Kasumi-1 (cell line): ENCODE data around the gene LDB2.

Source experiments
- DNase-seq, 2 experiments: peaks; one replicate each; lab custom pipeline; 2025; lab: John Stamatoyannopoulos, UW

LDB2 gene

DNA sequence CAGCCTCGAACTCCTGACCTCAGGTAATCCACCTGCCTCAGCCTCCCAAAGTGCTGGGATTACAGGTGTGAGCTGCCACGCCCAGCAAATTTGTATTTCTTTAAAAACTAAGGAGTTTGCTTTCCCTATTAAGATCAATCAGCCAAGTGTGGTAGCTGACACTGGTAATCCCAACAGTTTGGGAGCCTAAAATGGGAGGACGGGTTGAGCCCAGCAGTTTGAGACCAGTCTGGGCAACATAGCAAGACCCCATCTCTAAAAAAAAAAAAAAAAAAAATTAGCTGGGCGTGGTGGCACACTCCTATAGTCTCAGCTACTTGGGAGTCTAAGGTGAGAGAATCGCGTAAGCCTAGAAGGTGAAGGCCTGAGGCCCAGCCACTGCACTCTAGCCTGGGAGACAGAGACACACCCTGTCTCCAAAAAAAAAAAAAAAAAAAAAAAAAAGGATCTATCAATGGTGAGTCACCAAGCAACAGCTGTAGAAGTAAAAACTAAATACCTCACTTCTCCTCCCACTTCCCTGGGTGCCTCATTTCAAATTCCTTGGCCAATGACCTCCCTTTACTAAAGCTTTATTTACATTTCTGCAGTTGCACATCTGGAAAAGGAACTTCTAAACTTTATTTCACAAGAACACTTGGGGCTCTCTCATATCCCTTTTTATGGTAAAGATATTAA is 54.5 kb downstream of the LDB2 start:
- no peak for DNase-seq

DNA sequence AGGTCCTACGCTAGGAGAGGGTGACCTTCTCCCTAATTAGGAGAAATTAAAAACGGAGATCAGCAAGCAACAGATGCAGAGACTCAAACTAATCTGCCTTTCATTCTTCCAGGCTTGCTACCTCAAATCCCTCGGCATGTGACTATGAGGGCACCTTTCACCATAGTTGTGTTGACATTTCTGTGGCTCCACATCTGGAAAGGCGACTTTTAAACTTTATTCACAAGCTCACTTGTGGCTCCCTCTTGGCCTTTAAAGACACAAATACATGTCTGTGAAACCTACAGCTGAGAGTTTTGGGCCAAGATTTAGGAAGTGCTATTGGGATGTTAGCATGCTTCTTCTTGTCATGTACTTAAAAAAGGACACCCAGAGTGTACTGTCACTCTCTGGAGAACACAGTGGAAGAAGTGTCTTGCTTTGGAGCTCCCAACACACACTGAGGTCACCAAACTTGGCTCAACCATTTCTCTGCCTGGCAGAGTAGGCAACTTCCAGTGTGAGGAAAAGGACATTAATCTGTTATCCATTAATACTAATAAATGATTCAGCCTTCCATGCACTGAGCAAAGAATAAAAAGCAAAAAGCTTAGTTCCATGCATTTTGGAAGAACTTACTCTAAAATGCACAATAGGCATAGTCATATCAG is 60.1 kb downstream of the LDB2 start:
- DNase-seq = no peak

DNA sequence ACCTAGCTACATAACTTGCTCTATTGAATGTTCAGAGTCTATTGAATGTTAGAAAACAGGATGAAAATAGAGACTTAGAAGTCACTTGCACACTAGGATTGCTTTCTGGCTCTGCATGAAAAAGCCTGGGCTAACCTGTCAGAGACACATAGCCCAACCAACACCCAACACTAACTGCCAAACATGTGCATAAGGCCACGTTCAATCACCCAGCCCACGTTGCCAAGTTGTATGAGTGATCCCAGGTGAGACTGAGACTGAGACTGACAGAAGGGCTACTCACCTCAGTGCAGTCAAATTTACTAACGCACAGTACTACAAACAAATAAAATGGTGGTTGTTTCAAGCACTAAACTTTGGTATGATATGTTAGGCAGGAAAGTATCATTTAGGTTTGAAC is 61.0 kb downstream of the LDB2 start:
- no peak for DNase-seq

DNA sequence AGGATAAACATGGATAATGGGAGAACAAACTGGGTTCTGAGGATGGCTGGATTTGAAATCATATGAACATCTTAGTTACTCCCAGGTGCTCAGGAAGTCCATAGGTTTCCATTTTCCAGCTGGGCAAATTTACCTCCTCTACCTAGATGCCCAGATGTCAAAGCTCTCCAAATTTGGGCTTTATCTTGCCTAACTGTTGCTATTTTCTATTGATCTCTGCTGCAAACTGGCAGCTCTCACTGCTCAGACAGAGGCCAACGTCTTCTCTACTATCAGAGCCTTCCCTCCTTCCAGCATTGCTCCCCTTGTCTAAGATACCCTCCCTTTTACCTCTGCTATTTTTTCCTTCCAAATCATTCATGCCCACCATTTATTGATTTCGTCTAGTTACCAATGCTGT is 62.1 kb downstream of the LDB2 start:
- no peak for DNase-seq

DNA sequence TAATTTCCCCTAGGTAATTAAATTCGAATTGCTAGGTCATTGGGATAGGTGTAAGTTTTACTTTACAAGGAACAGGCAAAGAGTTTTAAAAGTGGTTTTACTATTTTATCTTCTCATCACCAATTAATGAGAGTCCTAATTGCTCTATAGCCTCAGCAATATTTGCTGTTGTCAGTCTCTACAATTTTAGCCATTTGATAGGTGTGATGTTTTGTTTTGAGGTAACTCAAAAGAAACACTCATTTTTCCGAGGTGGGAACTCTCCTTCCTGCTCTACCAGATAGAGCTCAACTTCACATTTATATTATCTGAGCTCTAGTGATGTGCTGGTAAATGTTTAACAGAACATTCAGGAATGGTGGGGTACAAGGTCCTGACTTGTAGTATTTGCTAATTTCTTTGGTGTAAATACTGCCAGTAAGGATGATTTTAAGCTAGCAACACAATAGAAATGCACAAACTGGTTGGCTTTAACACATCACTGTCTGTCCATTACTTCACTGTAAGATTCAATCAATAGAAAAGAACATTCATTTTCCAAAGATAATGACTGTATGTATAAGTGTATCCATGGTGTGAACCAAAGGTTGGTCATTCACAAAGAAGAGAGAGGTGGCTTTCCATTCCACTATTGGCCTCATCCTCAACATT is 62.7 kb downstream of the LDB2 start:
- no peak for DNase-seq

DNA sequence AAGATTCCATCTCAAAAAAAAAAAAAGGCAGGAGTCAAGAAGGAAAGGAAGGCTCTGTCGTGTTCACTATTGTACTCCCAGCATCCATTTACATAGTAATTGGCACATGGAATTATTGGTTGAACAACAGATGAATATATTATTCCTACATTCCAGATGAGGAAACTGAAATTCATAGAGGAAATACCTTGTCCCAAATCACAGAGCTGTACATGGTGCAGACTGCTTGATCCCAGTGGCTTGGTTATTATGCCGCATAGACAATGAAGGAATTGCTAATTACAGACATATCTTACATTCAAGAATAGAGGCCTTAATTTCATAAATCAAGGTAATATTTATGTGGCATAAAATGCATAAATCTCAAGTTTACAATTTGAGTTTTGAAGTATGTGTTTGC is 63.6 kb downstream of the LDB2 start:
- no peak for DNase-seq

DNA sequence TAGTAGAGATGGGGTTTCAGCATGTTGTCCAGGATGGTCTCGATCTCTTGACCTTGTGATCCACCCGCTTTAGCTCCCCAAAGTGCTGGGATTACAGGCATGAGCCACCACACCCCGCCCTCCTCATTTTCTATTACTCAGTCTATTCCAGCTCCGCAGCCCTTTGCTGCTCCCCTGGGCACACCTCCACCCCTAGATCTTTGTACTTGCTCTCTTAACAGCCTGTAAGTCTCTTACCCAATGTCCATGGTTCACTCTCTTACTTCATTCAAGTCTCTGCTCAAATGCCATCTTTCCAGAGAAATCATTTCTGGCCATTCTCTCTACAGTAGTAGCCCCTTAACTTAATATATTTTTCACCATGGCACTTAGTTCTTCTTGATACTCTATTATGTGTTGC is 64.7 kb downstream of the LDB2 start:
- no peak for DNase-seq

DNA sequence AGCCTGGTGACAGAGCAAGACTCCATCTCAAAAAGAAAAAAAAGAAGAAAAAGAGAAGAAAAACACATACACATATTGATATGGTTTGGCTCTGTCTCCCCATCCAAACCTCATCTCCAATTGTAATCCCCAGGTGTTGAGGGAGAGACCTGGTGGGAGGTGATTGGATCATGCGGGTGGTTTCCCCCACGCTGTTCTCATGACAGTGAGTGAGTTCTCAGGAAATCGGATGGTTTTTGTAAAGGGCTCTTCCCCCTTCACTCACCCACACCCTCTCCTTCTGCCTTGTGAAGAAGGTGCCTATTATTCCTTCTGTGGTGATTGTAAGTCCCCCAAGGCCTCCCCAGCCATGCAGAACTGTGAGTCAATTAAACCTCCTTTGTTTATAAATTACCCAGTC is 68.4 kb downstream of the LDB2 start:
- no peak for DNase-seq

DNA sequence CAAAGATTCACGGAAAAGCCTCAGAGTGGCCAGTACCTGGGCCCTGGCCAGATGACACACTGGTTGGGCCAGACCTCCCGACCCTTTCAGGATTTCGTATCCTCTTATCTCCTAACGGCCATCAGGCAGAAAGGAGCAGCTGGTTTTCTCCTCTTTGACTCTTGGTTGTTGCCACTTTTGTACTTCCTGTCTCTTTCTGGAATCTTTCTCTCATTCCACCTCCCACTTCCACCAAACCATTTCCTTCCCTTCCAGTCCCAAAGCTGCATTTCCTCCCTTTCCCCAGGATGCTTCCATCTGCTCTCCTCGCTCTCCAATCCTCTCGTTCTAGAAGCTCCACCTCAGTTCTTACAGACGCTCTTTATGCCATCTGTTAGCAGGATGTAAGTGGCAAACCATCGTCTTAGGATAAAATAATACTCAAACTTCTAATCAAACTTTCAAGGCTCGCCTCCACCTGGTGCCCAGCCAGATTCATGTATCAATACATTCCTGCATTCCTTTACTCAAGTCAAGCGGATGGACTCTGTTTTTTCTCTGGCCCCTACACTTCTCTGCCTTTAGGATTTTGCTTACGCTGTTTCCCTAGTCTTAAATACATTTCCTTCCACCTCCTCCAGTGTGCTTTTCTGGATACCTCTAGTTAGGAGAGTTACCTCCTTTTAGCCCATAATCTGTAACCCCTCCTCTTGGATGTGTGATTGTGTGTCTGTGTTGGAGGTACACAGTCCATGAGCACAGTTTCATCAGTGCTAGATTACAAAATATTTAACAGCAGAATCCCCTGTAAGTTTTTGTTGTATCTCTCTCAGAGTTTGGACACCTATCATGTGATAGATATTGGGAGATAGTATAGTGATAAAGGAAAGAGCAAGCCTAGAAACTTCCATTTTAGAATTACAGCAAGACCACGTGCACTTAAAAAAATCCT is 70.4 kb downstream of the LDB2 start:
- no peak for DNase-seq

DNA sequence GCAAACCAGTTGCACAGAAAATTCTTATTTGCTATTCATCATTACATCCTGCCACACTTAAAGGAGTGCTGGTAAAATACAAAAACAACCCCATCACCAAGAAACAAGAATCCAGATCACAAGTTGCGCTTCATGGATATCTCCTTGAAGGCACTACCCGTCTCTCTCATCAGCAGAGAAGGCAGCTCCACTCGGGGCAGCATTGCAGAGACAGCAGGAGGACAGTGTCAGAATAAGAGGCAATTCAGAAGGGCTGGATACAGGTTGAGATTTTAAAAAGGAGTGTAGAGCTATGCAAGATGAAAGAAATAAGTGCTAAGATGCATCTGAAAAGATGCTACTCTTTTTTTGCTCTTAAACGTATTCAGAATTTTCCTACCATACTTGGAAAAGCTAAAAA is 71.4 kb downstream of the LDB2 start:
- DNase-seq = no peak

DNA sequence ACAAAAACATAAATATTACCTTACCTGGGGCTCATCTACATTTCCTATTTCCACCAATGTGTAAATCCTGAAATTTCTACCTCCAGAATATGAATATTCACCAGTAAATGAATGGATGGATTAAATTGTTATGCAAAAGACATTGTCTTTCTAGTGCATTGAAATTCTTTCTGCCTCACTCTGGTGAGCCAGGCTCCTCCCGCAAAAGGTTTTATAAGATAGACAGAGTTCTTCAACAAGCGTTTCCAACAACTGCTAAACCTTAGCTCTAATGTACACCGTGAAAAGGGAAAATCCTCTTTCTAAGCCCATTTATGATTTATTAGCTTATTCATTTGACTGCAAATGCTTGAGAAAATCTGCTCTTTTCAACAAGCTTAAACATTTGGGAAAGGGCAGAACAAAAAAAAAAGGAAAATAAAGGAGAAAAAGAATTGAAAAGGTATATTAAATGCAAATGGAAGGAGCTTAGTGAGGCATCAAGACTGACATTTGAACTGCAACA is 72.0 kb downstream of the LDB2 start:
- no peak for DNase-seq

DNA sequence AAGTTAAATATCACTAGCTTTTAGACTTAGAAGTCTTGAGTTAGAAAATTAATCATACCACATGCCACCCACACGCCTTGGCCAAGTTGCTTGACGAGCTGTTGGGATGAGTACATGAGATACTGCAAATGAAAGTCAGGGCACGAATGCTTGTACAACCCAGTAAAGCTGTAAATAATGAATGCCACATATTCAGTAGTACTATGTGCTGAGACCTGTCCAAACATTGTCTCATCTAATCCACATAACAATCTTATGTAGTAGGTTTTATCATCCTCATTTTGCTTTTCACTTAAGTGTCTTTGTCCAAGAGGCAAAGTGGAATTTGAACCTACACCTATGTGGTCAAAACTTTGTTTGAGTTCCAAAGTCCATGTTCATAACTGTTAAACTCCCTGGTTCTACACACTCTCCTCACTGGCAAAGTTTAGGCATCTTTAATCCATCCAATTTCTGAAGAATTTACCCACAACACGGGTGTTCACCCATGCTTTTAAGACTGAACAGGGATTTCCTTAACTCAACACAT is 74.1 kb downstream of the LDB2 start:
- no peak for DNase-seq

DNA sequence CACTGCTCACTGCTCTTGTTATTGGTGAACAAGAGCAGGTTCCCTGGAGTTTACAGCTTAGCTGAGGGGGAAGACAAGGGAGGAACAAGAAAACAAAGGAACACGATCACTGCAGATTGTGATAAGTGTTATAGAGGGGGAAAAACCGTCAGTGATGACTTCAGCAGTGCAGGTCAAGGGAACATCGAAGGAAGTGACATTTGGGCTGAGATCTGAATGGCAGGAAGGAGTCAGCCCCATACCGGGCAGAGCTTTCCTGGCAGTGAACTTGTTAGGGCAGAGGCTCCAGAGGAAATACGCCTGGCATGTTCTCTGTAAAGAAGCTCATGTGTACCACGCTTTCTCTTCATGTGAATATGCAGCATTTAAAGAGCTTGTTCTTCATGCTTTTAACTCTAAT is 78.1 kb downstream of the LDB2 start:
- no peak for DNase-seq

DNA sequence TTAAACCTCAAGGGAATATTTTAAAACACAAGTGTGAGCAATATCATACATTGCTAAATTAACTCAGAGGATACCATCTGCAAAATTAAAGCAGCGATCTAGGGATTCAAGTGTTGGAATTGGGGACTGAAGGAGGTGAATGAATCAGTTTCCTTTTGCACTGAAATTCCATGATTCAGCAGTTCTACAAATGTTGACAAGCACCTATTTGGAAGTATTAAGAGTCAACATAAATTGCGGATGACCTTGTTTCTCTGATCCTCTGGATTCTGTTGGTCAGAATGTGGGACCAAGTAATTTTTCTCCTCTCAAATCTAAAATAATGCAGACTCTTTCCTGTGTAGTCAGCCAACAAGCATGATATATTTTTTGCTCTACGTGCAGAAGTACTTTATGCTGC is 78.8 kb downstream of the LDB2 start:
- DNase-seq = no peak

DNA sequence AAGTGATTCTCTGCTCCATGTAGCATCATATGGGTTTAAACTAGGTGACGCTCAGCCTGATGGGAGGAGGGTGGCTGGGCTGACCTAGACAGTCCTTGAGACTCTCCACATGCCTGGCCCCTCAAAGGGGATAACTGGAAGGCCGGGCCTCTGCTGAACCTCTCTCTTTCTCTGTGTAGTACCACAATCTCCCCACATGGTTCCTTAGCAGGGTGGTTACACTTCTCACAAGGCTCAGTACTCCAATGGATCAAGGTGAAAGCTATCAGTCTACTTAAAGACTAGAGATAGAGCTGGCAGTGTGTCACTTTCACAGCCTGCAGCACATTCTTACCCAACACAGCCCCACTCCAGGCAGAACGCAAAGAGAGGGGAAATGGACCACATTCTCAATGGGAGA is 80.4 kb downstream of the LDB2 start:
- no peak for DNase-seq

DNA sequence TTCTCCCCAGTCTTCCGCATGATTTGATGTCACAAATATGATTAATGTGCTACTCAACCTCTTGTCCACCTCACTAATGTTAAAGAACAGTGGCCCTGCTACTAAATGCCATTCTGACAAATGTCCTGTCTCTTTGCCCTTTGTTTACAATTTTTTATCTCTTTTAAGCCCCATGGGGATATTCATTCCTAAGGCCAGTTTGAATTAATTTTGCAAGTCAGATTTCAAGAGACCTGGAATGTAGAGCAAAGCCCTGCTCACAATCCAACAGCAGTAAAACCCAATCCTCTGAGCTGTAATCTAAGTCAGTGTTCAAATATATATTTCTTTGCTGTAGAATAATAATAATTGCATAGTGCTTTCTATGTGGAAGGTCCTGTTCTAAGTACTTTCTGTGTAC is 81.2 kb downstream of the LDB2 start:
- DNase-seq = no peak

DNA sequence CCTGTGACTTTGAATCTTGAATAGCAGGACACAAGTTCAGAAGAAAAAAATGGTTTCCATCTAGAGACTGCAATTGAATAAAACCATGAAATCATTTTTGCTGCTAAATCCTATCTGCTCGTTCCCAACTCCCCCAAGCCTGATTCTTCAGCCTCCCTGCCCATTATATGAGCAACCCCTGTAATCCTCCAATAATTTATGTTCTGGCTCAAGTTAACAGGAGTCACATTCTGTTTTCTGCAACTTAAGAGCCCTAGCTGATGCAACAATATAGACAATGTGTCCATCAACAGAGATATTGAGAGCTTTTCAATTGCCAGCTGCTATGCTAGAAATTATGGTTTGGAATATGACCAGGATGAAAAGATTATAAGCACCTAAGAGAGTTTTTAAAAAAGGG is 84.1 kb downstream of the LDB2 start:
- no peak for DNase-seq

DNA sequence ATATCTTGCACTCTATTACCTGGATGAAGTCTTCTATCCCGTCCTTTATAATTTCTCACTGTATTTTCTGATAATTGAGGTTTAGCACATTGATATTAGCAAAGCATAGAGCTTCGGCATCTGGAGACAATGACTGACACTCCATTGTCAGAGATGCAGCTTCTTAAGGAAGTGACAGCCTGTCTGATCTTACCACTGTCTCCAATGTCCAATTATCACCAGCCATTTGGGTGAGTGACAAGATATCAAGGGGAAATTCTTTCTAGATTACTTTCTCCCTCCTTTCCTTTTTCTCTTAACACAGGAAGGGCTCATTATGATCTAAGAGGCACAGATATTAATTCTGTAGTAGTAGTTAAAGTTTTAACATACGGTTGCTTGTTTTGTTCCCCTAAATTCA is 86.4 kb downstream of the LDB2 start:
- DNase-seq = no peak

DNA sequence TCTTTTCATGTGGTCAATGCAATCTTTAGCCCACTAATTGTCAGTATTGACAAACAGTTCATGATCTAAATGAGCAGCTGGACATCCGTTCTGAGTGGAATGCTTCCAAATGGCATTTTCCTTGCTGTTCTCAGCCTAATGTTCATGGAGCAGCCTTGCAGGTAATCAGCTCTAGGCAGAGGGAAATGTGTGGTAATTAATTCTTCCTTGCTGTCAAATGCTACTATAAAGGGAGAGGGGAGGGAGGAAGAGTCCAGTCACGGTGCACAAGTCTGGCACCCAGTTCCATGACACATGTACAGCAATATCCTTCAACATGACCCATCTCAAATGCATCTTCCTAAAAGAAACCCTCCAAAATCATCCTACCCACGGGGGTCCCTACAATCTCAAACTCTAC is 88.5 kb downstream of the LDB2 start:
- no peak for DNase-seq

DNA sequence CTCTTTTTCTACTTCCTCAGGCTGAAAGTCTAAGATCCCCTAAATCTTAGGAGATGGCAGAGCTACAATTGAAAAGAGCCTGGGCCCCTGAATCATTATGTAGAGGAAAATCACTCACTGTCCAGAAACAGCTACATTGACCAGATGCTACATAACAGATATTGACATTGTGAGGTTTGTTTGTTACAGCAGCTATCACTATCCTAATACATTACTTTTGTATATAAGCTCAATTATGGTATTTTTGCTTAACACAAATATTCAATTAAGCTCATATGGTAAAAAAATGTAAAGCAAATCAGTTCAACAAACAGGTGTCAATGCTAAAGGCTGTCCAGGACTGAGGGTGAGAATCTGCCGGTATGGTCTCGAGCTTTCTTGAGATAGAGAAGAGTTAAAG is 89.4 kb downstream of the LDB2 start:
- DNase-seq = no peak

DNA sequence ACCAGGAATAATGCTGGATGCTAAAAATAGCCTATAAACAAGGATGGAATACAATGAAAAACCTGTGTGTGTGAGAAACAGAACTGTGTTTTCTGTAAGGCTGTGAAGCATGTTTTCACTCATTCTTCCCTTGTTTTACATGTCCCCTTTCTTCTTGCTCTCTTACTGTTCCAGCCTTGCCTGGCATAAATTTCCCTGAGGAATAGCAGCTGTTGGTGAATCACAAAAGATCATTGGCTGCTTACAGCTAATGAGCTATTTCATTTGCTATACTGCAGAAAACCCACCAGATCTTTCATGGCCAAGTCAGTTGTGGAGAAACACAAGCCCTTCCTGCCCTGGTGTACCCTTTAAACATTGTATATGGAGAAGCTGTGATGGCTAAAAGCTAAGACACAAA is 91.1 kb downstream of the LDB2 start:
- DNase-seq = no peak

DNA sequence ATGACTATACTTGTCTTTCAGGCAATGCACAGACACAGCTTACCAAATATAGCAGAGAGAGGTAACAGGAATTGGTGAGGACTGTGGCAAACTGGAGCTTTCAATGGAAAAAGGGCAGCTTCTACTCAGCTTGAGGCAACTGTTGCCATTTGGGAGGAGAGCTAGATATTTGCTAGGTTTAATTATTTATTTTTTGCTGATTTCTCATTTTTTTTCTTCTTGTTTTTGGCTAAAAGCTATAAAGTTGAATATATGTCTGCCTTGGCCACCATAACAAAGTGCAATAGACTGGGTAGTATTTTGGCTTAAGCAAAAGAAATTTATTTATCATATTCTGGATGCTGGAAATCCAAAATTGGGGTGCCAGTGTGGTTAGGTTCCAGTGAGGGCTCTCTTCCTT is 93.9 kb downstream of the LDB2 start:
- no peak for DNase-seq
